Natural killer cell (primary cell): ENCODE measurements around the gene DAAM2. TPM values are rescaled to one million over a fixed set of nuclear protein-coding genes. Genes with fewer than 3 reads are reported as not detected.

Source experiments
- ATAC-seq, 3 donors: fragments of 150-1000 bp in 2 of 3; fragments of 200-7000 bp in 1 of 3; cut with Tn5 transposase; 1 replicate in 1 of 3; 2 replicates in 2 of 3; pipeline ENCODE4 v1.10.0; 2021; ENCODE audit warnings: mild to moderate bottlenecking in 2 of 3, moderate library complexity in 2 of 3
- DNase-seq, 2 donors: peaks; one replicate each; pipeline versions ENCODE4 v3.0.0 to v3.0.0-alpha.2; 2013 to 2021; ENCODE audit warnings: mixed read lengths in 1 of 2
- H3K27ac ChIP-seq: one replicate; pipeline ENCODE4 v1.5.1; 2013; ENCODE audit warnings: mild to moderate bottlenecking, low read length
- H3K27me3 ChIP-seq: one replicate; pipeline ENCODE4 v1.6.1; 2013; ENCODE audit warnings: low read length; ENCODE audit not compliant: control insufficient read depth, insufficient read depth
- H3K36me3 ChIP-seq: one replicate; pipeline ENCODE4 v1.6.1; 2013; ENCODE audit warnings: low read length; ENCODE audit not compliant: control insufficient read depth, insufficient read depth
- H3K4me1 ChIP-seq: one replicate; pipeline ENCODE4 v1.6.1; 2013; ENCODE audit warnings: low read length; ENCODE audit not compliant: control insufficient read depth, insufficient read depth
- H3K4me3 ChIP-seq: one replicate; pipeline ENCODE4 v1.5.1; 2013; ENCODE audit warnings: low read length
- H3K9me3 ChIP-seq: one replicate; pipeline ENCODE4 v1.6.1; 2013; ENCODE audit warnings: low read length; ENCODE audit not compliant: control insufficient read depth, insufficient read depth
- H3K27ac Mint-ChIP-seq, 2 donors: one replicate each; pipeline ENCODE4 v1.8.0; 2022; ENCODE audit warnings: mild to moderate bottlenecking in 2 of 2, mixed read lengths in 2 of 2, moderate library complexity in 1 of 2
- H3K27me3 Mint-ChIP-seq, 2 donors: one replicate each; pipeline ENCODE4 v1.8.0; 2022; ENCODE audit warnings: low read depth in 2 of 2, mixed read lengths in 2 of 2
- H3K36me3 Mint-ChIP-seq: one replicate; pipeline ENCODE4 v1.8.0; 2022; ENCODE audit warnings: mixed read lengths
- H3K4me1 Mint-ChIP-seq, 2 donors: one replicate each; pipeline ENCODE4 v1.8.0; 2022; ENCODE audit warnings: mixed read lengths in 2 of 2
- H3K4me3 Mint-ChIP-seq: one replicate; pipeline ENCODE4 v1.8.0; 2022; ENCODE audit warnings: mild to moderate bottlenecking, moderate library complexity, mixed read lengths
- H3K9me3 Mint-ChIP-seq, 2 donors: one replicate each; pipeline ENCODE4 v1.8.0; 2022; ENCODE audit warnings: mixed read lengths in 2 of 2
- CTCF ChIP-seq: fragments of 200-600 bp; IDR thresholded peaks from one replicate; pipeline ENCODE4 v1.8.0; 2022; ENCODE audit warnings: antibody characterized with exemption
- WGBS: methylation state at CpG from one replicate; pipeline ENCODE4 v1.1.7; 2013; ENCODE audit warnings: missing lambda C conversion rate; ENCODE audit not compliant: insufficient coverage; 5-methylcytosine and 5-hydroxymethylcytosine counted together
- intact Hi-C: fragments of 100-400 bp; cut with micrococcal nuclease; formaldehyde crosslinking; loops from one replicate; pipeline ENCODE4 v1.14.2; 2022
- total RNA-seq, 4 donors: library from RNA; stranded (reverse); fragments of 120-200 nt in 1 of 4; gene quantifications; one replicate each; pipeline versions ENCODE4 v1.2.3 to v1.2.4, GENCODE V29; 2013 to 2022

The DAAM2 gene
- total RNA-seq, 3 donors from 2014 or later (not counting 1 experiment from before 2014, with no cell fraction given) = not detected

- Mint-ChIP-seq H3K27ac (no peak overlapping the region), H3K27me3 (peaks cover 22 to 36% of the 10 kb centered on the region in 2 donors), H3K36me3 (no peaks in the 10 kb centered on the region), H3K9me3 (no peaks in the 10 kb centered on the region), H3K4me3 (no peak overlapping the region), H3K4me1 (no peaks in the 10 kb centered on the region)
- ATAC-seq (no peak), DNase-seq (no peak)
- Histone ChIP-seq H3K9me3 (no peaks in the 10 kb centered on the region), H3K27me3 (no peaks in the 10 kb centered on the region), H3K36me3 (no peaks in the 10 kb centered on the region), H3K27ac (no peak overlapping the region), H3K4me3 (no peak overlapping the region), H3K4me1 (no peaks in the 10 kb centered on the region)
- 90% methylated on average over 3 of the region's 3 CpGs for WGBS
- intact Hi-C loops = no loop called here
- TF ChIP-seq CTCF = no peak
Measured at GRCh38 chr6:39873439-39873838, 81.3 kb downstream of the DAAM2 start.

- no peaks in the 10 kb centered on the region for H3K36me3 ChIP-seq
- no peak overlapping the region for H3K4me3 ChIP-seq
- no peak overlapping the region for H3K27ac ChIP-seq
- H3K36me3 Mint-ChIP-seq = no peaks in the 10 kb centered on the region
- TF ChIP-seq CTCF = no peak
- H3K27me3 ChIP-seq = no peaks in the 10 kb centered on the region
- peaks cover 22 to 24% of the 10 kb centered on the region in 2 donors for H3K27me3 Mint-ChIP-seq
- no peaks in the 10 kb centered on the region for H3K9me3 ChIP-seq
- intact Hi-C loops = no loop called here
- ATAC-seq = no peak
- H3K4me3 Mint-ChIP-seq = no peak overlapping the region
- H3K4me1 ChIP-seq = no peaks in the 10 kb centered on the region
- no peak overlapping the region for H3K27ac Mint-ChIP-seq
- no peaks in the 10 kb centered on the region for H3K4me1 Mint-ChIP-seq
- no peaks in the 10 kb centered on the region for H3K9me3 Mint-ChIP-seq
- DNase-seq = no peak
Measured at GRCh38 chr6:39876111-39876510, 83.9 kb downstream of the DAAM2 start.

- no peak overlapping the region for H3K27ac Mint-ChIP-seq
- DNase-seq (no peak), ATAC-seq (no peak)
- intact Hi-C loops = no loop called here
- H3K4me3 Mint-ChIP-seq = no peak overlapping the region
- Histone ChIP-seq H3K4me1 (no peaks in the 10 kb centered on the region), H3K9me3 (no peaks in the 10 kb centered on the region), H3K27ac (no peak overlapping the region), H3K36me3 (no peaks in the 10 kb centered on the region), H3K27me3 (no peaks in the 10 kb centered on the region), H3K4me3 (no peak overlapping the region)
- 71% methylated on average over 2 of the region's 3 CpGs for WGBS
- TF ChIP-seq CTCF = no peak
- H3K36me3 Mint-ChIP-seq = no peaks in the 10 kb centered on the region
- H3K9me3 Mint-ChIP-seq = no peaks in the 10 kb centered on the region
- peaks cover 18 to 19% of the 10 kb centered on the region in 2 donors for H3K27me3 Mint-ChIP-seq
- H3K4me1 Mint-ChIP-seq = no peaks in the 10 kb centered on the region
Measured at GRCh38 chr6:39876826-39877225, 84.7 kb downstream of the DAAM2 start.

GRCh38 chr6:39879535-39879934 is 87.4 kb downstream of the DAAM2 start:
- no peak overlapping the region for H3K4me3 Mint-ChIP-seq
- no peaks in the 10 kb centered on the region for H3K36me3 ChIP-seq
- H3K27ac Mint-ChIP-seq = no peak overlapping the region
- peaks cover 19 to 20% of the 10 kb centered on the region in 2 donors for H3K27me3 Mint-ChIP-seq
- no peak for TF ChIP-seq CTCF
- H3K9me3 ChIP-seq = no peaks in the 10 kb centered on the region
- H3K4me1 ChIP-seq = no peaks in the 10 kb centered on the region
- ATAC-seq (no peak), DNase-seq (no peak)
- H3K36me3 Mint-ChIP-seq = no peaks in the 10 kb centered on the region
- H3K27ac ChIP-seq = no peak overlapping the region
- no peaks in the 10 kb centered on the region for H3K27me3 ChIP-seq
- WGBS = 88% methylated on average over 3 of the region's 3 CpGs
- H3K4me3 ChIP-seq = no peak overlapping the region
- intact Hi-C loops = no loop called here
- no peaks in the 10 kb centered on the region for H3K9me3 Mint-ChIP-seq
- H3K4me1 Mint-ChIP-seq = no peaks in the 10 kb centered on the region
